Erythroblast (primary cell): Measurements from ENCODE around the gene CNGB1.

Experiments used
- GATA1 ChIP-seq: IDR thresholded peaks from 2 replicates; pipeline ENCODE4 v1.6.1; 2011; ENCODE audit warnings: low read depth, mild to moderate bottlenecking, control low read depth, low read length, moderate library complexity
- POLR2A ChIP-seq: IDR thresholded peaks from 2 replicates; pipeline ENCODE4 v1.6.1; 2011; ENCODE audit warnings: mild to moderate bottlenecking, low read length

DNA sequence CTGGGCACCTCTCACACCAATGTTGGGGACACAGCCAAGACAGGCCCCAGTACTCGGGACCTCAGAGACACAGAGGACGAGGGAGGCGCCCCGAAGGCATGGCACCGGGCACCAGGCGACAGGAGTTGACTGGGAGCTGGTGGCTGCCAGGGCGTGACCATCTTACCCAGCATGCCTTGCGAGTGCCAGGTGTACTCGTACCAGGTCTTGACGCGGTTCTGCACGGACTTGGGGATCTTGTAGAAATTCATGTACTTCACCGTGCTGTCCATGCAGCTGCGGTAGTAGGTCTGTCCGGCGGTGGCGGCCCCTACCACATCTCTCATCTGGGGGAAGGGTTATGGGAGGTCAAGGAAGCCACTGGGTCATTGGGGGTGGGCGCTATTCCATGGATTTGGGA lies 67.3 kb downstream of the CNGB1 start:
- TF ChIP-seq POLR2A (no peak), GATA1 (no peak)
